GM12878 (cell line): ENCODE results near the gene ADGRL3. TPM values are rescaled to one million over a fixed set of nuclear protein-coding genes. Genes with fewer than 3 reads are reported as not detected.

Source experiments
- BCL11A ChIP-seq: IDR thresholded peaks from 2 replicates; pipeline ENCODE4 v1.6.1; 2011; ENCODE audit warnings: low read depth, low read length
- CBX5 ChIP-seq: sonication (generic); IDR thresholded peaks from 2 replicates; pipeline ENCODE4 v1.6.1; 2016; ENCODE audit warnings: low read depth, moderate library complexity, mild to moderate bottlenecking, inconsistent platforms
- DPF2 ChIP-seq: fragments of 450-650 bp; IDR thresholded peaks from 2 replicates; pipeline ENCODE4 v1.6.1; 2017; ENCODE audit warnings: mild to moderate bottlenecking
- EP300 ChIP-seq, 2 experiments: fragments of 150-350 bp in 1 of 2; IDR thresholded peaks; 2 replicates each; pipeline ENCODE4 v1.6.1; 2011 to 2012; ENCODE audit warnings: low read depth in 2 of 2, low read length in 2 of 2, borderline replicate concordance in 1 of 2, improper control_type of control experiment in 1 of 2, inconsistent platforms in 1 of 2; ENCODE audit not compliant: control insufficient read depth in 1 of 2
- FOXM1 ChIP-seq: IDR thresholded peaks from 2 replicates; pipeline ENCODE4 v1.6.1; 2012; ENCODE audit warnings: low read depth, mild to moderate bottlenecking, inconsistent platforms, low read length, moderate library complexity
- HDGF ChIP-seq: fragments of 450-650 bp; IDR thresholded peaks from 2 replicates; pipeline ENCODE4 v1.6.1; 2016; ENCODE audit warnings: antibody characterized with exemption
- IKZF2 ChIP-seq, 2 experiments: fragments of 450-650 bp; IDR thresholded peaks; 2 replicates each; pipeline ENCODE4 v1.6.1; 2017; ENCODE audit warnings: mild to moderate bottlenecking in 2 of 2, moderate library complexity in 2 of 2
- IRF4 ChIP-seq: IDR thresholded peaks from 2 replicates; pipeline ENCODE4 v1.6.1; 2011; ENCODE audit warnings: low read depth, low read length
- JUNB ChIP-seq: IDR thresholded peaks from 2 replicates; pipeline ENCODE4 v1.6.1; 2016; ENCODE audit warnings: antibody characterized with exemption, mild to moderate bottlenecking
- JUND ChIP-seq: IDR thresholded peaks from 2 replicates; pipeline ENCODE4 v1.6.1; 2012; ENCODE audit warnings: low read depth, mild to moderate bottlenecking, low read length, improper control_type of control experiment, moderate library complexity
- NFIC ChIP-seq: IDR thresholded peaks from 2 replicates; pipeline ENCODE4 v1.6.1; 2012; ENCODE audit warnings: low read depth, mild to moderate bottlenecking, inconsistent platforms, low read length, moderate library complexity
- NR2F1 ChIP-seq: fragments of 450-650 bp; conservative IDR thresholded peaks from 2 replicates; pipeline ENCODE4 v1.6.1; 2017; ENCODE audit warnings: mild to moderate bottlenecking
- SMAD5 ChIP-seq: IDR thresholded peaks from 2 replicates; pipeline ENCODE4 v1.6.1; 2016; ENCODE audit warnings: antibody characterized with exemption, low read depth
- polyA plus RNA-seq, 11 experiments: library from polyadenylated mRNA; depleted of rRNA in 4 of 11; unstranded in 6 of 11; stranded (reverse) in 5 of 11; fragments of >200 nt; fragmentation: Nextera tagmentation in 4 of 11; fragmentation: Illumina TruSeq in 1 of 11; extraction: Ambion mirVana in 4 of 11; extraction: Trizol in 1 of 11; gene quantifications; 1 replicate in 1 of 11; 2 replicates in 10 of 11; pipeline versions ENCODE4 v1.2.1 to v1.2.3, GENCODE V29; 2011 to 2016; ENCODE audit warnings: inconsistent platforms in 2 of 11, missing spikeins in 2 of 11, low read depth in 1 of 11
- total RNA-seq, 4 experiments: library from RNA; depleted of rRNA in 3 of 4; stranded (reverse); fragments of >200 nt in 3 of 4; fragmentation: Illumina TruSeq in 1 of 4; extraction: Trizol in 1 of 4; gene quantifications; 2 replicates each; pipeline versions ENCODE4 v1.2.1 to v1.2.3, GENCODE V29; 2013 to 2021
- TF ChIP-seq, protein P1 (sequence below): IDR thresholded peaks from 2 replicates; pipeline ENCODE4 v1.6.1; 2012; ENCODE audit warnings: low read length, inconsistent platforms

The ADGRL3 gene
- total and polyA plus RNA-seq, 10 of the 15 experiments (the other 5 are each of a cell fraction or from before 2014, with no cell fraction given): 1.1 TPM; not detected in 9

- TF ChIP-seq, protein P1, sequence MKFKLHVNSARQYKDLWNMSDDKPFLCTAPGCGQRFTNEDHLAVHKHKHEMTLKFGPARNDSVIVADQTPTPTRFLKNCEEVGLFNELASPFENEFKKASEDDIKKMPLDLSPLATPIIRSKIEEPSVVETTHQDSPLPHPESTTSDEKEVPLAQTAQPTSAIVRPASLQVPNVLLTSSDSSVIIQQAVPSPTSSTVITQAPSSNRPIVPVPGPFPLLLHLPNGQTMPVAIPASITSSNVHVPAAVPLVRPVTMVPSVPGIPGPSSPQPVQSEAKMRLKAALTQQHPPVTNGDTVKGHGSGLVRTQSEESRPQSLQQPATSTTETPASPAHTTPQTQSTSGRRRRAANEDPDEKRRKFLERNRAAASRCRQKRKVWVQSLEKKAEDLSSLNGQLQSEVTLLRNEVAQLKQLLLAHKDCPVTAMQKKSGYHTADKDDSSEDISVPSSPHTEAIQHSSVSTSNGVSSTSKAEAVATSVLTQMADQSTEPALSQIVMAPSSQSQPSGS: peak; percentile 66; the same call in 1 of the 2 replicates
- TF ChIP-seq BCL11A (peak; percentile 83; the same call in 1 of the 2 replicates), DPF2 (peak; percentile 84), FOXM1 (peak; percentile 39; the same call in 1 of the 2 replicates), NFIC (peak; percentile 79; the same call in 1 of the 2 replicates), JUND (peak; percentile 48; the same call in 1 of the 2 replicates), EP300 (IDR thresholded peaks at IDR 0.05; ENCODE audit: borderline replicate concordance in 1 of 2, control insufficient read depth in 1 of 2, low read depth in 2 of 2, low read length in 2 of 2) (peak in 1 of 2 experiments; percentile 52; a peak in 1 of 4 replicates), NR2F1 (peak; percentile 60; the same call in 1 of the 2 replicates), SMAD5 (no peak), HDGF (no peak), IRF4 (peak; percentile 86; the same call in 1 of the 2 replicates), IKZF2 (IDR thresholded peaks at IDR 0.05) (no peak), JUNB (peak; percentile 95), CBX5 (no peak)
Observed at GRCh38 chr4:61783050-61783449, 582.9 kb downstream of the ADGRL3 start (continued).
